Epithelial cell of esophagus (primary cell): ENCODE results near the gene FUT7.

Source experiments
- DNase-seq: peaks from one replicate; pipeline ENCODE4 v3.0.0; 2010; ENCODE audit warnings: low read depth
- H3K4me3 ChIP-seq: 2 replicates; pipeline ENCODE4 v1.5.1; 2011; ENCODE audit warnings: mild to moderate bottlenecking, low read length, control low read depth
- TF ChIP-seq, protein P1 (sequence below): IDR thresholded peaks from 2 replicates; pipeline ENCODE4 v1.5.1; 2011; ENCODE audit warnings: low read depth, mild to moderate bottlenecking, low read length, control low read depth, inconsistent platforms; ENCODE audit not compliant: insufficient read depth; ENCODE audit errors: missing control alignments

FUT7 gene

DNA sequence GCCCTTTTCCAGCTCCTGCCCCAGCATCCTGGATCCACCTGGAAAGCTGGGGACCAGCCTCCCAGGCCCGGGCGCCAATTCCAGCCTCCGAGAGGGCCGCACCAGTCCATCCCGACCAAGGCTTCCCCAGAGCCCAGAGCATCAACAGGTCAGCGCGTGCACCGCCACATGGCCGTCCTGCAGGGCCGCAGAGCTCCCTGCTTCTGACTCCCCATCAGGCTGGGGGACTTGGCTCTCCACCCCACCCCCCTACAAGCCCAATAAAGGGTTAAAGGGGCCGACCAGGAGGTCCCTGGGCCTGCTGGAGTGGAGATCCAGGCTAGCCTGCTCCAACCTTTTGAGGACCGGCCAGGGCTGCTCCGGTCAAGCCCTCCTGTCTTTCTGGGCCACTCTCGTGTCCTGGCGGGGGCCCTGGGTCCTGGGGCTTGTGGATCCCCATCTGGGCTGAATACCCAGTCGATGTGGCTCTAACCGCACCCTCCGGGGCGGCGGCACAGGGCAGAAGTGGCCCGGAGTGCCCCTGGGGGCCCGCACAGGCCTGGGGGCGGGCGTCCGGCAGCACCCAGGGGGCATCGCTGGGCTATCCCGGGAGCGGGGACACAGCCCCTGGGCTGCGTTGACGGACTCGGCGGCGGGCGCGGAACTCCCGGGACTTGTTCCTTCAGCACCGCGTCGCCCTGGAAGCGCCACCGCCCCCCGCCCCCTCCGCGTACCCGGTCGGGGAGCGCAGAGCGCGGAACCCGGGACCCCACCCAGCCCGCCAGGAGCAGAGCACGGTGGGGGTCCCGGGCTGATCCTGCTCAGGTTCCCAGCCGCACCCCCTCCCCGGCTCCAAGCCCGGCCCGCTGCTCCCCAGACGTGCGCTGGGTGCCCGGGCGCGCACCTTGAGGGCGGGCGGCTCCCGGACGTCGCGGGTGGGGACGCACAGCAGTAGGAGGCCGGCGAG lies 21.4 kb upstream of the FUT7 start:
- DNase-seq, result no peak
- peak overlapping the region; percentile 29 for H3K4me3 ChIP-seq
- TF ChIP-seq, protein P1, sequence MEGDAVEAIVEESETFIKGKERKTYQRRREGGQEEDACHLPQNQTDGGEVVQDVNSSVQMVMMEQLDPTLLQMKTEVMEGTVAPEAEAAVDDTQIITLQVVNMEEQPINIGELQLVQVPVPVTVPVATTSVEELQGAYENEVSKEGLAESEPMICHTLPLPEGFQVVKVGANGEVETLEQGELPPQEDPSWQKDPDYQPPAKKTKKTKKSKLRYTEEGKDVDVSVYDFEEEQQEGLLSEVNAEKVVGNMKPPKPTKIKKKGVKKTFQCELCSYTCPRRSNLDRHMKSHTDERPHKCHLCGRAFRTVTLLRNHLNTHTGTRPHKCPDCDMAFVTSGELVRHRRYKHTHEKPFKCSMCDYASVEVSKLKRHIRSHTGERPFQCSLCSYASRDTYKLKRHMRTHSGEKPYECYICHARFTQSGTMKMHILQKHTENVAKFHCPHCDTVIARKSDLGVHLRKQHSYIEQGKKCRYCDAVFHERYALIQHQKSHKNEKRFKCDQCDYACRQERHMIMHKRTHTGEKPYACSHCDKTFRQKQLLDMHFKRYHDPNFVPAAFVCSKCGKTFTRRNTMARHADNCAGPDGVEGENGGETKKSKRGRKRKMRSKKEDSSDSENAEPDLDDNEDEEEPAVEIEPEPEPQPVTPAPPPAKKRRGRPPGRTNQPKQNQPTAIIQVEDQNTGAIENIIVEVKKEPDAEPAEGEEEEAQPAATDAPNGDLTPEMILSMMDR, result no peak

DNA sequence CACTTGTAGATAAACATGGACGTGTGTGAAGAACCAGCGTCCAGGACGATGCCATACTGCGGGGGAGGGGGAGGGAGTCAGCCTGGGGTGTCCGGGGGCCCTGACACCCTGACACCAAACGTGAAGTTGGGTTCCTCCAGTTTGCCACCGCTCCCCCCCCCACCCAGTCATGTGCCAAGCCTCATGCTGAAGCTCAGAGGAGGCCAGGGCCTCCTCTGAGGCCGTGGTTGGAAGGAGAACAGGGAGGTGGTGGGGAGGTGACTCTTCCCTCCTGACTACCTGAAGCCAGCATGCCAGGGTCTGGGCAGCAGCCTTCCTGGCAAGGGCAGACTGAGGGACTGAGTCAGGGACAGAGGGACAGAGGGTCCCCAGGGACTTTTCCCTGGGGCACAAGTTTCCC lies 20.4 kb upstream of the FUT7 start:
- H3K4me3 ChIP-seq, result no peak overlapping the region
- TF ChIP-seq, protein P1, result no peak

DNA sequence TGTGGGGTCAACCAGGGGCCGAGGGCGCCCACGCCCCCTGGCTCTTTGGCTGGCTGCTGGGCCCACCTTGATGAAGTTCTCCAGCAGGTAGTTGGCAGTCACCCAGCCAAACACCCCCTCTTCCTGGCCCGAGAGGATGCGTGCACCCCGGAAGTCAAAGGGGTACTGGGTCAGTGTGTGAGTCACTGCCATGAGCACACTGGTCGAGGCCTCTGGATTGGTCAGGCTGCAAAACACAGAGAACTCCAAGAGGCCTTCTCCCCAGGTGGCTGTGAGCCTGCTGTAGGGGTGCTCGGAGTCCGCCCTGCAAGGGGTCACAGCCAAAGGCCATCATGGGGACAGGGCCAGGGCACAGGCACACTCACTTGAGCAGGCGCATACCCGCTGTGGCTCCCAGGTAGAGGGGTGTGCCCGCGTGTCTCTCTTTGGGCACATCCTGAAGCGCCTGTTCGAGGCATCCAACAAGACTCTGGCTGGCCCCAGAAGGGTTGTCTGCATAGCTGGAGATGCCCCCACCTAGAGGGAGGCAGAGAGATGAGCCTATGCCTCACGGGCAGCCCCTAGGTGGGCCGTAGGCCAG lies 19.3 kb upstream of the FUT7 start:
- DNase-seq, result no peak
- H3K4me3 ChIP-seq, result no peak overlapping the region
- TF ChIP-seq, protein P1, result no peak

More for the DNA sequence above, 20.4 kb upstream of the FUT7 start:
- no peak for DNase-seq

DNA sequence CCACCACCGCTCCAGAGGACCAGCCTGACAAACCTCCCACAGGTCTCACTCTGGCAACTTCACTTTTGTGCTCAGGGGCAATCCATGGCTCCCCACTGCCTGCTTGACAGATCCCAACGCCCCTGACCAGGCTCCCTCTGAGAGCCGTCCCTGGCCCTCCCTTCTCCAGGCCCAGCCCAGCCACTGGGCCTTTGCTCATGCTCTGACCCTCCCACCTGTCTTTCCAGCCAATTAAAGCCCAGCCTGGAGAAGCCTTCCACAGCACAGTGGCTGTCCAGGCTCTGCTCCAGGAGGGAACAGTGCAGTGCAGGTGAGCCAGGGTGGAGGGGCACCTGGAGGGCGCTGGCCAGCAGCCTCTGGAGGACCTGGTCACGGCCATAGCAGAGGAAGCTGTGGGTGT lies 18.7 kb upstream of the FUT7 start:
- TF ChIP-seq, protein P1, result no peak
- DNase-seq, result peak; percentile 24
- no peak overlapping the region for H3K4me3 ChIP-seq

DNA sequence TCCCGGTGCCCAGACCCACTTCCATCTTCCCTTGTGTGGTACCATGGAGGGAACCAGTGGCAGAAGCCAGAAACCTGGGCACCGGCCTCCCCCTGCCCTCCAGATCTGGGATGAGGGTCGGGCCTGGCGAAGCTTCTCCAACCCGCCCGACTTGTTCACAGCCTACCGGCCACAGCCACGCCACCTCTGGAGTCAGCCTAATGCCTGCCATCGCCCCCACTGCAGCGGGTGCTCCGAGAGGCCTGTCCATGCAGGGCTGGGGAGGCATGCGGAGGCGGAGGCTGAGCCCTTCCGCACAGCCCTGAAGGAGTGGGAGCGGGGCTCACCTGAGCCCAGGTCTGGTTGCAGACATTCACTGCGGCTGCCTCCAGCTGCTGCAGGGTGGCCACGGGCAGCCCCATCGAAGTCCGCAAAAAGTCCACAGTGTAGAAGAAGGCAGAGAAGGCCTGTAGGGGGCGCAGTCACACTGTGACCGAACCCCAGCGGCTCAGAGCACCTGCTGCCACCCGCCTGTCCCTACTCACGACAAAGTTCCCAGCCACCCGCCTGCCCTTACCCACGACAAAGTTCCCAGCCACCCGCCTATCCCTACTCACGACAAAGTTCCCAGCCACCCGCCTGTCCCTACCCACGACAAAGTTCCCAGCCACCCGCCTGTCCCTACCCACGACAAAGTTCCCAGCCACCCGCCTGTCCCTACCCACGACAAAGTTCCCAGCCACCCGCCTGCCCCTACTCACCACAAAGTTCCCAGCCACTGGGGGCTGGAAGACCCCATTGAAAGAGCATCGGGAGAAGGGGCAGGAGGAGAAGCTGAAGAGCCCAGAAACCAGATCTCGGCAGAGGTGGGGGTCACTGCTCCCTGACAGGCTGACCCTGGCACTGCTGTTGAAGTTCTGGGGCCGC lies 17.9 kb upstream of the FUT7 start:
- no peak overlapping the region for H3K4me3 ChIP-seq
- TF ChIP-seq, protein P1, result peak; percentile 65
- DNase-seq, result peak; percentile 64

DNA sequence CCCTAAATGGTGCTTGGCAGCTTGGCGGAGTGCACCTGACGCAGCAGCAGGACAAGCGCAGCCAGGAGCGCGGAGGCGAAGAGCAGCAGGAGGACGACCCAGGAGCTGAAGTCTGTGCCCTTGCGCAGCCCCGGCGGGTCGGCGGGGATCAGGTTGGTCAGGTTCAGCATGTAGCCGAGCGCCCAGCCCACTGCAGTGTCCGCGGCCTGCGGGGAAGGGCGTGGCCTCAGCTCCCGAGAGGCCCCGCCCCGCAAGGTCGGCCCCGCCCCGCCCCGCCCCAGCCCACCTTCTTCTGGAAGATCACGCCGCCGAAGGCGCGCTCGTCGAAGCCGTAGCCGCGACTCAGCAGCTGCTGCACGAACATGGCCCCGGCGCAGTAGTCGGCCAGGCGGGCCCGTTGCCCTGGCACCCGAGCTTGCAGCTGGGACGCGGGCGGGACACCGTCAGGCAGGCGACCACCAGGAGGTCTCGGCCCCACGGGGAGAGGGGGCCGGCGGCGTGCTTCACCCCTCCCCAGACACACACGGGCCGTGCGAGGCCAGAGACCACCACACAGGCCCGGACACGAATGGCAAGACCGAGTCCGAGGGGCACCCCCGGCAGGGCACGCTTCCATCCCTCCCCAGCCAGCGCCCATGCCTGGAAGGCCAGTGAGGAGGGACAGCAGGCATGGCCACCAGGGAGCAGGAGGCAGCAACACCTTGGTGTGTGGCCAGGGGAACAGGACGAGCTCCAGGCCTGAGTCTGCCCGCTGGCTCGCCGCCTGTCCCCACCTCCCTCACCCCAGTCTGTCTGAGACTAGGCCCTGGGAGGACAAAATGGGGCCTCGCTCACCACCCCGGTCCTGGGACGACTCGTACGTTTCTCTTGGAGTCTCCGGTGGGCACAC lies 17.0 kb upstream of the FUT7 start:
- H3K4me3 ChIP-seq, result no peak overlapping the region
- no peak for DNase-seq
- TF ChIP-seq, protein P1, result no peak
